GM18951 (cell line): ENCODE results near the gene POLN.

ENCODE experiments used
- POLR2A ChIP-seq: IDR thresholded peaks from 4 replicates; pipeline ENCODE4 v1.6.1; 2011; ENCODE audit warnings: mild to moderate bottlenecking; ENCODE audit not compliant: insufficient read length, insufficient read depth; ENCODE audit errors: extremely low read depth
- in situ Hi-C: fragments of 300-500 bp; cut with MboI; formaldehyde crosslinking; loops from one replicate; pipeline ENCODE4 v1.12.0; 2022; ENCODE audit warnings: low sequenced_read_pairs, mixed read lengths, inconsistent platforms; ENCODE audit not compliant: unreplicated experiment

The POLN gene

DNA sequence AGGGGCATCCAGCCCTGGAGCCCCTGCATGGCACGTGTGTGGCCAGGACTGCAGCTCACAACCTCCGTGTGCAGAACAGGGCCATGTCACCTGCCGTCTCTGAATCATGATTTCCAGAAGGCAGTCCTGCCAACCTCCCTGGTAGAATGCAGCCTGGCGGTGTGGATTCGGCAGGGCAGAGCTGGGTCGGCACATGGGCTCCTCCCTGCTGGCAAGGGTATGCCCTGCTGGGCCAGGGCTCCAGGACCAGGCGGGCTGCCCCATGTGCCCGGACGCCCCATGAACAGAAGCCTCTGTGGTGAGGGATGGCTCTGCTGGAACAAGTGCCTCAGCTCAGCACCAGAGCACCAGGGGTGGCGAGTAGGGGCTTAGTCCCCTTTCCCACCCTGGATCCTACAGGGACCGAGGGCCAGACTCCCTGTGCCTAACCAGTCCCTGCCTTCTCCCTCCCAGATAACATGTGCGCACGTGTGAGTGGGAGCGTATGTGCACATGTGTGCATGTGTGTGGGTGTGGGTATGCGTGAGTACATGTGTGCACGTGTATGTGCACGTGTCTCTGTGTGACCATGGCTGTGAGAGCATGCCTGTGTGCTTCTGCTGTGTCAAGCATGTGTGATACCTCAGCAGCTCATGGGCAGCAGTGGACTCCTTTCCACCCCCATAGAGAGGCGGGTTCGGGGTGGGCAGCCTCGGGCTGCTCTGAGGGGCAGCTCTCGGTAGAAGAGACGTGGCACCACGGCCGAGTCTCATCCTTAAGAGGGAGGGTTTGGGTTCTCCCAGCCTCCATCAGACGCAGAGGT is 30.3 kb upstream of the POLN start:
- no peak for TF ChIP-seq POLR2A
- in situ Hi-C loops: no loop called here

DNA sequence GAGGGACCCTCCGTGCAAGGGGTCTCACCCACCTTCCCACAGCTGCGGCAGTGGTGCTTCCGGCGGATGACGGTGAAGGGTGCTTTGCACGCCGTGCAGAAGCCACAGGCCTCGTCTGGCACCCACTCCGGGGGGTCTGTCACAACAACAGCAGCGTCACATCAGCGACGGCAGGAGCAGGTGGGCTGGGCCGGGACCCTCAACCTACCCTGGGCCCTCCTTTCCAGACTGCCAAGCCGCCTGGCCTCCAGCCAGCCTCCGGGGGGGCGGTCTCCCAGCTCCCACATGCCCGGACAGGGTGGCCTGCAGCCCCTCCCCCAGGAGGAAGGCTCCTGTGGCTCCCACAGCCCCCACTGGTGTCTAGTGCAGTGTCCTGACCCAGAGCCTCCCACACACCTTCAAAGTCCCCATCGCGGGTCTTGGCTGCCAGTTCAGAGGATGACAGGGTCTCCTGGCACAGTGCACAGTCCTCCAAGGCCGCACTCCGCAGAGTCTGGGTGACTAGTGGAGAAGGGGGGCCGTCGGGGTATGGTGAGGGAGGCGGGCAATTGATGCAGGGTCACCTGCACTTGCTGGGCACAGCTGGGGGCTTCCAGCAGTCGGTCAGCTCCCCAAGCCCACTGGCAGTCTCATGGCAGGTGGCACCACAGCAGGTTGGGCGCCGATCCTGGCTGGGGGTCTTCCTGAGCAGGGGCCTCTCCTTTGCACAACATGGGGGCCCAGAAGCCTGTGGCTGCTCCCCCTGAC is 29.5 kb upstream of the POLN start:
- in situ Hi-C loops: no loop called here
- TF ChIP-seq POLR2A: no peak

DNA sequence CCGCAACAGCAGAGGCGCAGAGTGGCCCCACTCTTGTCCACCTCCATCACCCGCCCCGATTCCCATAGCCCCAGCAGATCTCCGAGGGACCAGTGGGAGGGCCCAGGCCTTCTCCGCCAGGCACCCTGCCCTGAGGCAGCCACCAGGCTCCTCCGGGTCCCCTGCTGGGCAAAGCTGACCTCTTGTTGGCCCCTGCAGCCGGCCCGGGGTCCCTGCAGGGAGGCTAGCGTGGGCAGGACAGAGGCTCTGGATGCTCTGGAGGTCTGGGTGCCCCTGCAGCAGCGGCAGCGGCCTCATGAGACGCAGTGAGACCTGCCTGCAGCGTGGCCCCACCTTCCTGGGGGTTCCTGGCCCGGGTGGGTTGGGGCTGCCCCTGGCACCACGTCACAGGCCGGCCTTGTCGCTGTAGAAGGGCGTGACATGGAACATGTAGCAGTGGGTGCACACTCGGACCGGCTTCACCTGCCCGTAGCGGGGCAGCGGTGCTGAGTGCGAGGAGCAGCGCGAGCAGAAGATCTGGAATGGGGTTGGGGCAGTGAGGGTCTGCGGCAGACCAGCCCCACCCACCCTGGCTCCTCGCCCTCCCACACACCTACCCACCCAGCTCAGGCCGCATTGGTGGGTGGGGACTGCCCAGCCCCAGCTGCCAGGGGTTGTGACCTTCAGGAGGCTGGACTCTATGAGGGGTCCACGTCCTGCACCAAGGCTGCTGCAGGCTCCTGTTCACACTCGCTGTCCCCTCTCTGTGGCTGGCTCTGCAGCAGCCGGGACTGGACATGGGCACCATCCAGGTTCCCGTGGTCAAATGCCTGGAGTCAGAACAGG is 28.6 kb upstream of the POLN start:
- in situ Hi-C loops: no loop called here
- TF ChIP-seq POLR2A: no peak

DNA sequence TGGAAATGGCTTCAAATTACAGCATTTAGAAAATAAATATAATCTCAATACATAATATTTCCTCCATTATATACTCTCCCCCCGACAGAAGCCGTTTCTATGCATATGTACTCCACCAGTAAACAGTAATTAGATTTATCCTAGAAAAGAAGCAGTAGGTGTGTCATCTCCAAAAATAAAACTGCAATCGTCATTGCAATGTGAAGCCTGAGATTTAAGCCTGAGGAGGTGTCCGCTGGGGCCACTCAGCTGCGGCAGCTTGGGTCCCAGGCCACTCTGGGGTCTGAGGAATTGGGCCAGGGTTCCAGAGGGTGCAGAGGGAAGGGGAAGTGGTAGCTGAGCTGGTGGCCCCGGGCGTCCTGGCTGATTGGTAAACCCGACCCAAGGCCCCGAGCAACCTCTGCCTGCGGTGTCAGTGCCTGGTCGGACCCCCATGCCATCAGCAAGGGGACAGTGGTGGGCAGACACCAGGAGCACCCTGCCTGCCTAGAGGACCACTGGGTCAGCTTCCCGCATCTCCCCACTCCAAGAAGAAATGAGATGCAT is 27.8 kb upstream of the POLN start:
- in situ Hi-C loops: no loop called here
- no peak for TF ChIP-seq POLR2A

DNA sequence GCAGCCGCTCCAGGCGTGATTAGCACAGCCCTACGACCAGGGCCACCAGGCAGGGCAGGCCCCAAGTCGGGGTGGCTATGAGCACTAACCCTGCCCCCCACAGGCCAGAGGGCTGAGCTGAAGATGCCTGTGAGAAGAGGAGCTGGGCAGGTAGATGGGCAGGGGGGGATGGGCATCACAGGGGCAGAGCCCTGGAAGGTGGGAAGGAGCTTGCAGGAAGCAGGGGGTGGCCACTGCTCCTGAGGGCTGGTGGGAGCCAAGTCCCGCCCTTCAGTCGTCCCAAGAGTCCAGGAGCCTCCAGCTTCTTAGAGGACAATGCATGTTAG is 27.2 kb upstream of the POLN start:
- TF ChIP-seq POLR2A: no peak
- in situ Hi-C loops: no loop called here

DNA sequence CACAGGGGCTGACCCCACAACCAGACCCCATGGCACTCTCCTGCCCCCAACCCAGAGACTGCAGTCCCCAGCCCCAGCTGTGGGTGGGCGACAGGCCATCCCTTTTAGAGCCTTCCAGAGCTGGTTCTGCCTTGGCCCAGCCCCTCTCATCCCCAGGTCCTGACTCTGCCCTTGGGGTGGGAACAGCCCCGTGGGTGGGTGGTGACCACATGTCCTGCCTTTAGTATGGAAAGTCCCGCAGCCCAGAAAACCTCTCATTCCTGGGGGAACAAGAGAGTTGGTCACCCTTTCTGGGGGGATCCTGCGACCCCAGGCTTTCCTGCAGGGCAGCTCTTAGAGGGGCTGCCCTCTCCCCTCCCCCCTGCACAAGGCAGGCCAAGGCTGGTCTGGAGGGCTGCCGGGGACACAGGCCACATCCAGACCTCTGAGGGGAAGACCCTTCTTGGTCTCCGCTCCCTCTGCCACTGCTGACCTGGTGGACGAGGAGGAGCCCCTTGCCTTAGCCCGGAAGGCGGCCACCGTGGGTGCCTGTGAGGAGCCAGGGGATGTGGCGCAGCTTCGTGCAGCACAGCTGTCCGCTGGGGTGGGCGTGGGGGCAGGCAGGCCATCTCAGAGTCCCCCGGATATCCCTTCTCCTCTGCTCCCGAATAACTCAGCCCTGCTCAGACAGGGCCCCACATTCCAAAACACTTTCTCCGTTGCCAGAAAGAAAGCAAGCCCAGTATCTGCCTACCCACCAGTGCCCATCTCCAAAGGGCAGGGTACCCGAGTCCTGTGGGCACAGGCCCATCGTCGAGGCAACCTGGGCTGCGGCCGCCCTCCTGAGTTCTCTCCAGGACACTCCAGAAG is 26.7 kb upstream of the POLN start:
- TF ChIP-seq POLR2A: no peak
- in situ Hi-C loops: no loop called here

DNA sequence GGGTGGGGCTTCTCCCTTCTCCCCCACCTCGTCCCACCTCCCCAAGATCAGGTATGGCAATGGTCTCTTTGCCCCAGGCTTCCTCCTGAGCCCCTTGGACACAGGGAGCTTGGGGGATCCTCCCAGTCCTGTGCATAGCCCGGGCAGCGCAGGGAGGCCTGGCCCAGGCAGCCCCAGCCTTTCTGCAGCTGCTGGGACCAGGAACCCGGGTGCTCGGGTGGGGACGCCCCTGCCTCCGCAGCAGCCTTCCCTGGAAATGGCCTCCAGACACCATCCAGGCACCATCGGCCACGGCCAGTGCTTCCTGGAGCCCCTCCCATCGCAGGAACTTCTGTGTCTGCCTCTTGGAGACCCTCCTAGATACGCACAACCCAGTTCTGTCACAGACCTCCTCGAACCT is 25.9 kb upstream of the POLN start:
- no peak for TF ChIP-seq POLR2A
- in situ Hi-C loops: no loop called here

DNA sequence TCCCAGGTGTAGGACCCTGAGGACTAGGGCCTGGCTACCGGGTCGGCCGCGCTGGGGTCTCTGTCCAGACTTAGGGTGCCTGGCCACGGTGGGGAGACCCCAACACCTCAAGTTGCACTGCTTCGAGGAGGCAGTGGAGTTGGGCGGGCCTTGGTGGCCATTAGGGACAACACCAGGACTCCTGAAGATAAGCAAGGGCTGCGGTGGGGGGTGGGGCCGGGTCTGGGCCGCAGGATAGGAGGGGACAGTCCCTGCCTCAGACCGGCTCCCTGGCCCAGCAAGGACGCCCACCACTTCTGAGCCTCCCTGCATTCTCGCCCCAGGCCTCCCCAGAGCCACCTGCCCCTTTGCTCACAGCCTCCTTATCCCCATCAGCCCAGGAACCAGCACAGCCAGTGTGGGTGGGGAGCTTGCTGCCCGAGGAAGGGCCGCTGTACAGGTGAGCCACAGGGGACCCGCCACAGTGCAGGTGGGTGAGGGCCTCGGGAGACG is 25.4 kb upstream of the POLN start:
- in situ Hi-C loops: no loop called here
- no peak for TF ChIP-seq POLR2A

DNA sequence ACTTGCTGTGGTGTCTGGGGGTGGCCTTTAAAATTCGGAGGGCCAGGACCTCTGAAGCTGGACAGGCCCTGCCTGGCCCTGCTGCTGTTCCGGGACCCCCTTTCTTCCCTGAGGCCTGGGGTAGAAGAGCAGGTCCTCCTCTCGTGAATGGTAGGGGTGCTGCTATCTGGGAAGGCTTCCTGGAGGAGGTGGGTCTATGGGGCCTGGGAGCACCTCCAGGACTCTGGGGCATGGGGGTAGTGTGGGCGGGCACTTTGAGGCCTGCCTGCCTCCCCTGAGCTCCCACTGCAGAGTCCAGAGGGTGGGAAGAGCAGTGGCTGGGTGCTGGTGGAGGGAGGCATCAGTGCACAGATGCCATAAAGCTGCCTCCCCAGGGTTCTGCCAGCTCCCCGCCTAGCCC is 24.9 kb upstream of the POLN start:
- TF ChIP-seq POLR2A: no peak
- in situ Hi-C loops: no loop called here

DNA sequence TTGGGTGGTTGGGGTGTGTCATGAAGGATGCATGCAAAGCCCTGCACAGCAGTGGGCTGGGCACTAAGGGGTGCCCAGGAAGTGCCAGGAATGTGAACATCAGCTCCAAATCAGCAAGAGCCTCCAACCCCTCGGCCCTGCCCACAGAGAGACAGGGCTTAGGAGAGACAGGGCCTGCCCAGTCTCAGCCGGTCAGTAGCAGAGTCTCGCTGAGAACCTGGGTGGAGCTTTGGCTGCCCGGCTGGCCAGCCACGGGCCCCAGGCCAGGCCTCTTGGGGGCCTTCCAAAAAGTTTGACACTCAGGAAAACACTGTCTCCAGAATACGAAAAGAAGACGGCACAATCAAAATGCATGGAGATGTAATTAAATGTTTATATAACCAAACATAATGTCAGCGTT is 24.3 kb upstream of the POLN start:
- no peak for TF ChIP-seq POLR2A
- in situ Hi-C loops: no loop called here

DNA sequence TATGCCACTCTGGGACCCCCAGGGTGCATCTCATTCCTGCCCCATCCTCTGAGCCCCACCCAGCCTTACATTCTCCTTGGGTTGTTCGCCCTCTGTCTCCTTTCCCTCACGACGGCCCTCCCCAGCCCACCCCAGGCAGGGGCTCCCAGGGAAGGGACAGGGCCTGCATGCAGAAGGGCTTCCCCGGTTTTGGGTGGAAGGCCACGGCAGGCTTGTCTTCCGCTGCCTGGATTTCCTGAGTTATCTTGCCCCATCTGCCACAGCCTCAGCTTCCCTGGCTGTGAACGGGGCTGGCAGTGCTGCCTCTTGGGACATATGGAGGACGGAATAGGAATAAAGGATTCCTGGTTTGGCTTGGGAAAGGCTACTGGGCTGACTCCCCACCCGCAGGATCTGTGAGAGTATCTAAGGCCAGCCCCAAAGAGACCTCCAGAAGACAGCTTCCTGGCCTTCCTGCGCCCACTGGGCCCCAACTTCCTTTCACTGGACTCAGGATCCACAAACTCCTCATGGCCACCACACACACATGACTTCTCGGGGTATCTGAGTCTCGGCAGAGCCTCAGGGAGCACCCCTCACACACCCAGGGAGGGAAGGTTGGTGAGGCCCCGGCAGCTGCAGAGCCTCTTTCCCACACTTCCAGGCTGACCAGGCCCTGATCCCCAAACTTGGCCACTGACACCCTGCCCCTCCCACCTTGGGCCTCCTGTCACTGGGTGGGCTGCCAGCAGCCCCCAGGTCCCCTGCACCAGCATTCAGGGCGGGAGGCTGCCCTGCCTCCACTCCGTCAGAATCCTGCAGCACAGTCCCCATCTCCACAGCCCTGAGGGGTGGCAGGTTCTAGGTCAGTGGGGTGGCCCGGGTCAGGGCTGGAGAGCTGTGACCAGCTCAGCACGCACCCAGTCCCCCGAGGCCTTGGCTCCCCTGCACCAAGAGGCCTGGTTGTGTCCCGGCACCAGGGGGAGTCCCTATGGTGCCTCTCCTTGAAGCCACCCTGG is 23.5 kb upstream of the POLN start:
- TF ChIP-seq POLR2A: no peak
- in situ Hi-C loops: no loop called here

DNA sequence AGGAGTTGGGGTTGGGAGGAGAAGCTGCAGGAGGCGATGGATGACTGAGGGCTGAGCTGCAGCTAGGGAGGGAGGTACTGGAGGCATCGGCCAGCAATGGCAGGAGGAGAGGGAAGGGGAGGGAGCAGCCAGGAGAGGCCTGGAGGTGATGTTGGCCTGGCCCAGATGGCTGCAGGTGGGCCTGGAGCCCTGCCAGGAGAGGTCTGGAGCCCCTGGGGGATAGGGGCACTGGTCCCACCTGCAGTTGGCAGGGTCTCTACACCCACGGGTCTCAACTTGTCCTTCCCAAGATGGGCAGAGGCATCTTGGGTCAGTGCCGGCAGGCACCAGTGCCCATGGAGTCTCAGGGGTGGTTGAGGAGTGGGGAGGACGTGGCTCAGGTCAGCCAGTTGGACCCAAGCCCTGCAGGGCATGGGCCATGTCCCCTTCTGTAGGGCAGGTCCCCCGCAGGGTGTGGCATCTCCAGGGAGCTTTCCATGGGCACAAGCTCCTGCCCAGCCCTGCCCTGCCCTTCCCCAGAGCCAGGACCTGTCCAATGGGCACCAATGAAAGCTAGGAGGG is 22.6 kb upstream of the POLN start:
- in situ Hi-C loops: no loop called here
- TF ChIP-seq POLR2A: no peak
